Liver (tissue), 9 donors: ENCODE measurements around the gene HRH2. TPM values are rescaled to one million over a fixed set of nuclear protein-coding genes. Genes with fewer than 3 reads are reported as not detected.

ENCODE experiments used
- DNase-seq: peaks from one replicate; pipeline ENCODE4 v3.0.0-alpha.2; 2017; ENCODE audit warnings: low spot score
- H3K27ac ChIP-seq, 2 donors: one replicate each; pipeline ENCODE4 v1.7.0; 2013; ENCODE audit warnings: inconsistent platforms in 2 of 2, low read length in 2 of 2, control low read depth in 1 of 2, low read depth in 1 of 2, mild to moderate bottlenecking in 1 of 2
- H3K27me3 ChIP-seq, 4 donors: one replicate each; pipeline versions ENCODE4 v1.6.1 to v1.7.0; 2013; ENCODE audit warnings: low read length in 3 of 4, inconsistent platforms in 1 of 4, mild to moderate bottlenecking in 1 of 4, moderate library complexity in 1 of 4; ENCODE audit not compliant: control insufficient read depth in 4 of 4, insufficient read depth in 4 of 4
- H3K36me3 ChIP-seq, 4 donors: one replicate each; pipeline versions ENCODE4 v1.6.1 to v1.7.0; 2013; ENCODE audit warnings: low read length in 3 of 4, mild to moderate bottlenecking in 3 of 4, low read depth in 1 of 4, moderate library complexity in 1 of 4; ENCODE audit not compliant: control insufficient read depth in 4 of 4, insufficient read depth in 3 of 4
- H3K4me1 ChIP-seq, 4 donors: one replicate each; pipeline versions ENCODE4 v1.6.1 to v1.7.0; 2013; ENCODE audit warnings: low read length in 3 of 4, mild to moderate bottlenecking in 3 of 4, moderate library complexity in 1 of 4; ENCODE audit not compliant: control insufficient read depth in 4 of 4, insufficient read depth in 4 of 4
- H3K4me3 ChIP-seq, 3 donors: one replicate each; pipeline versions ENCODE4 v1.6.1 to v1.7.0; 2013; ENCODE audit warnings: low read length in 3 of 3, control low read depth in 1 of 3, low read depth in 1 of 3, mild to moderate bottlenecking in 1 of 3
- H3K9ac ChIP-seq, 2 donors: one replicate each; pipeline ENCODE4 v1.7.0; 2013; ENCODE audit warnings: low read length in 2 of 2, mild to moderate bottlenecking in 2 of 2, moderate library complexity in 2 of 2, control low read depth in 1 of 2, low read depth in 1 of 2
- H3K9me3 ChIP-seq, 4 donors: one replicate each; pipeline versions ENCODE4 v1.6.1 to v1.7.0; 2013; ENCODE audit warnings: low read length in 3 of 4; ENCODE audit not compliant: control insufficient read depth in 4 of 4
- FOXA1 ChIP-seq: IDR thresholded peaks from 2 replicates; pipeline ENCODE4 v1.6.1; 2016; ENCODE audit warnings: antibody characterized with exemption
- FOXA2 ChIP-seq: IDR thresholded peaks from 2 replicates; pipeline ENCODE4 v1.6.1; 2016; ENCODE audit warnings: antibody characterized with exemption
- GABPA ChIP-seq, 2 donors: IDR thresholded peaks in 1 of 2; conservative IDR thresholded peaks in 1 of 2; 2 replicates each; pipeline ENCODE4 v1.6.1; 2016; ENCODE audit warnings: antibody characterized with exemption in 2 of 2, mild to moderate bottlenecking in 1 of 2, moderate library complexity in 1 of 2
- HNF4A ChIP-seq, 2 donors: conservative IDR thresholded peaks; 2 replicates each; pipeline ENCODE4 v1.6.1; 2016; ENCODE audit warnings: antibody characterized with exemption in 2 of 2, mild to moderate bottlenecking in 2 of 2
- HNF4G ChIP-seq: IDR thresholded peaks from 2 replicates; pipeline ENCODE4 v1.6.1; 2016; ENCODE audit warnings: antibody characterized with exemption
- JUND ChIP-seq, 2 donors: IDR thresholded peaks; 2 replicates each; pipeline ENCODE4 v1.6.1; 2016; ENCODE audit warnings: antibody characterized with exemption in 2 of 2
- NR2F2 ChIP-seq: IDR thresholded peaks from 2 replicates; pipeline ENCODE4 v1.6.1; 2016; ENCODE audit warnings: antibody characterized with exemption
- RXRA ChIP-seq, 2 donors: IDR thresholded peaks; 2 replicates each; pipeline ENCODE4 v1.6.1; 2017 to 2018; ENCODE audit warnings: antibody characterized with exemption in 2 of 2, mild to moderate bottlenecking in 1 of 2
- SP1 ChIP-seq: IDR thresholded peaks from 2 replicates; pipeline ENCODE4 v1.6.1; 2018; ENCODE audit warnings: antibody characterized with exemption, mild to moderate bottlenecking
- TAF1 ChIP-seq: conservative IDR thresholded peaks from 2 replicates; pipeline ENCODE4 v1.6.1; 2016; ENCODE audit warnings: antibody characterized with exemption, mild to moderate bottlenecking
- YY1 ChIP-seq: IDR thresholded peaks from 2 replicates; pipeline ENCODE4 v1.6.1; 2016; ENCODE audit warnings: antibody characterized with exemption, mild to moderate bottlenecking
- WGBS: extraction: QIAGEN DNeasy Blood & Tissue Kit; methylation state at CpG from one replicate; pipeline ENCODE4 v1.1.7; 2013; 5-methylcytosine and 5-hydroxymethylcytosine counted together
- polyA plus RNA-seq, 2 donors: library from polyadenylated mRNA; stranded (reverse) in 1 of 2; unstranded in 1 of 2; fragments of 200-250 nt in 1 of 2; fragments of >200 nt in 1 of 2; fragmentation: Nextera tagmentation in 1 of 2; extraction: Ambion mirVana in 1 of 2; gene quantifications; one replicate each; pipeline versions ENCODE4 v1.2.1 to v1.2.3, GENCODE V29; 2013 to 2015
- total RNA-seq, 2 donors: library from RNA; depleted of rRNA; stranded (reverse); fragments of >200 nt; gene quantifications; one replicate each; pipeline ENCODE4 v1.2.3, GENCODE V29; 2014
- TF ChIP-seq, protein P1 (sequence below): IDR thresholded peaks from 2 replicates; pipeline ENCODE4 v1.6.1; 2016; ENCODE audit warnings: antibody characterized with exemption
- TF ChIP-seq, protein P2 (sequence below): IDR thresholded peaks from 2 replicates; pipeline ENCODE4 v1.6.1; 2016; ENCODE audit warnings: antibody characterized with exemption, mild to moderate bottlenecking
- TF ChIP-seq, protein P3 (sequence below): IDR thresholded peaks from 2 replicates; pipeline ENCODE4 v1.6.1; 2016; ENCODE audit warnings: antibody characterized with exemption
- TF ChIP-seq, protein P4 (sequence below): IDR thresholded peaks from 2 replicates; pipeline ENCODE4 v1.6.1; 2016; ENCODE audit warnings: antibody characterized with exemption
- TF ChIP-seq, protein P5 (sequence below): fragments of 150-350 bp; IDR thresholded peaks from 2 replicates; pipeline ENCODE4 v1.5.1; 2017; ENCODE audit warnings: improper control_type of control experiment, low read depth, low read length; ENCODE audit not compliant: missing input control
- donor health status: healthy.
- donor health status: healthy.
- donor health status: healthy.
- donor health status: healthy.
- donor health status: healthy.

Gene HRH2
- total and polyA plus RNA-seq, 4 donors = 0.44 to 2.6 (median 1.3) TPM

DNA sequence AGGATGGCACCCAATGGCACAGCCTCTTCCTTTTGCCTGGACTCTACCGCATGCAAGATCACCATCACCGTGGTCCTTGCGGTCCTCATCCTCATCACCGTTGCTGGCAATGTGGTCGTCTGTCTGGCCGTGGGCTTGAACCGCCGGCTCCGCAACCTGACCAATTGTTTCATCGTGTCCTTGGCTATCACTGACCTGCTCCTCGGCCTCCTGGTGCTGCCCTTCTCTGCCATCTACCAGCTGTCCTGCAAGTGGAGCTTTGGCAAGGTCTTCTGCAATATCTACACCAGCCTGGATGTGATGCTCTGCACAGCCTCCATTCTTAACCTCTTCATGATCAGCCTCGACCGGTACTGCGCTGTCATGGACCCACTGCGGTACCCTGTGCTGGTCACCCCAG, 25.4 kb downstream of the HRH2 start:
- 94% methylated on average over 15 of the region's 15 CpGs for WGBS
- DNase-seq = no peak
- Histone ChIP-seq H3K9me3 (no peaks in the 10 kb centered on the region), H3K4me1 (no peaks in the 10 kb centered on the region), H3K9ac (no peak overlapping the region), H3K27ac (no peak overlapping the region), H3K27me3 (peaks cover 0 to 8% (median 5%) of the 10 kb centered on the region in 4 donors), H3K36me3 (no peaks in the 10 kb centered on the region), H3K4me3 (no peak overlapping the region)
- TF ChIP-seq HNF4A (conservative IDR thresholded peaks at IDR 0.05) (no peak), FOXA2 (no peak), RXRA (IDR thresholded peaks at IDR 0.05) (no peak), JUND (IDR thresholded peaks at IDR 0.05) (no peak), YY1 (no peak), FOXA1 (no peak), NR2F2 (no peak), GABPA (IDR thresholded peaks at IDR 0.05 in 1 of 2, conservative IDR thresholded peaks at IDR 0.05 in 1 of 2) (no peak), HNF4G (no peak), TAF1 (no peak)
- TF ChIP-seq, protein P1, sequence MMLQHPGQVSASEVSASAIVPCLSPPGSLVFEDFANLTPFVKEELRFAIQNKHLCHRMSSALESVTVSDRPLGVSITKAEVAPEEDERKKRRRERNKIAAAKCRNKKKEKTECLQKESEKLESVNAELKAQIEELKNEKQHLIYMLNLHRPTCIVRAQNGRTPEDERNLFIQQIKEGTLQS = no peak
- TF ChIP-seq, protein P2, sequence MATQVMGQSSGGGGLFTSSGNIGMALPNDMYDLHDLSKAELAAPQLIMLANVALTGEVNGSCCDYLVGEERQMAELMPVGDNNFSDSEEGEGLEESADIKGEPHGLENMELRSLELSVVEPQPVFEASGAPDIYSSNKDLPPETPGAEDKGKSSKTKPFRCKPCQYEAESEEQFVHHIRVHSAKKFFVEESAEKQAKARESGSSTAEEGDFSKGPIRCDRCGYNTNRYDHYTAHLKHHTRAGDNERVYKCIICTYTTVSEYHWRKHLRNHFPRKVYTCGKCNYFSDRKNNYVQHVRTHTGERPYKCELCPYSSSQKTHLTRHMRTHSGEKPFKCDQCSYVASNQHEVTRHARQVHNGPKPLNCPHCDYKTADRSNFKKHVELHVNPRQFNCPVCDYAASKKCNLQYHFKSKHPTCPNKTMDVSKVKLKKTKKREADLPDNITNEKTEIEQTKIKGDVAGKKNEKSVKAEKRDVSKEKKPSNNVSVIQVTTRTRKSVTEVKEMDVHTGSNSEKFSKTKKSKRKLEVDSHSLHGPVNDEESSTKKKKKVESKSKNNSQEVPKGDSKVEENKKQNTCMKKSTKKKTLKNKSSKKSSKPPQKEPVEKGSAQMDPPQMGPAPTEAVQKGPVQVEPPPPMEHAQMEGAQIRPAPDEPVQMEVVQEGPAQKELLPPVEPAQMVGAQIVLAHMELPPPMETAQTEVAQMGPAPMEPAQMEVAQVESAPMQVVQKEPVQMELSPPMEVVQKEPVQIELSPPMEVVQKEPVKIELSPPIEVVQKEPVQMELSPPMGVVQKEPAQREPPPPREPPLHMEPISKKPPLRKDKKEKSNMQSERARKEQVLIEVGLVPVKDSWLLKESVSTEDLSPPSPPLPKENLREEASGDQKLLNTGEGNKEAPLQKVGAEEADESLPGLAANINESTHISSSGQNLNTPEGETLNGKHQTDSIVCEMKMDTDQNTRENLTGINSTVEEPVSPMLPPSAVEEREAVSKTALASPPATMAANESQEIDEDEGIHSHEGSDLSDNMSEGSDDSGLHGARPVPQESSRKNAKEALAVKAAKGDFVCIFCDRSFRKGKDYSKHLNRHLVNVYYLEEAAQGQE = no peak
- TF ChIP-seq, protein P3, sequence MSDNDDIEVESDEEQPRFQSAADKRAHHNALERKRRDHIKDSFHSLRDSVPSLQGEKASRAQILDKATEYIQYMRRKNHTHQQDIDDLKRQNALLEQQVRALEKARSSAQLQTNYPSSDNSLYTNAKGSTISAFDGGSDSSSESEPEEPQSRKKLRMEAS = no peak
- TF ChIP-seq, protein P4, sequence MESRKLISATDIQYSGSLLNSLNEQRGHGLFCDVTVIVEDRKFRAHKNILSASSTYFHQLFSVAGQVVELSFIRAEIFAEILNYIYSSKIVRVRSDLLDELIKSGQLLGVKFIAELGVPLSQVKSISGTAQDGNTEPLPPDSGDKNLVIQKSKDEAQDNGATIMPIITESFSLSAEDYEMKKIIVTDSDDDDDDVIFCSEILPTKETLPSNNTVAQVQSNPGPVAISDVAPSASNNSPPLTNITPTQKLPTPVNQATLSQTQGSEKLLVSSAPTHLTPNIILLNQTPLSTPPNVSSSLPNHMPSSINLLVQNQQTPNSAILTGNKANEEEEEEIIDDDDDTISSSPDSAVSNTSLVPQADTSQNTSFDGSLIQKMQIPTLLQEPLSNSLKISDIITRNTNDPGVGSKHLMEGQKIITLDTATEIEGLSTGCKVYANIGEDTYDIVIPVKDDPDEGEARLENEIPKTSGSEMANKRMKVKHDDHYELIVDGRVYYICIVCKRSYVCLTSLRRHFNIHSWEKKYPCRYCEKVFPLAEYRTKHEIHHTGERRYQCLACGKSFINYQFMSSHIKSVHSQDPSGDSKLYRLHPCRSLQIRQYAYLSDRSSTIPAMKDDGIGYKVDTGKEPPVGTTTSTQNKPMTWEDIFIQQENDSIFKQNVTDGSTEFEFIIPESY = no peak
- TF ChIP-seq, protein P5, sequence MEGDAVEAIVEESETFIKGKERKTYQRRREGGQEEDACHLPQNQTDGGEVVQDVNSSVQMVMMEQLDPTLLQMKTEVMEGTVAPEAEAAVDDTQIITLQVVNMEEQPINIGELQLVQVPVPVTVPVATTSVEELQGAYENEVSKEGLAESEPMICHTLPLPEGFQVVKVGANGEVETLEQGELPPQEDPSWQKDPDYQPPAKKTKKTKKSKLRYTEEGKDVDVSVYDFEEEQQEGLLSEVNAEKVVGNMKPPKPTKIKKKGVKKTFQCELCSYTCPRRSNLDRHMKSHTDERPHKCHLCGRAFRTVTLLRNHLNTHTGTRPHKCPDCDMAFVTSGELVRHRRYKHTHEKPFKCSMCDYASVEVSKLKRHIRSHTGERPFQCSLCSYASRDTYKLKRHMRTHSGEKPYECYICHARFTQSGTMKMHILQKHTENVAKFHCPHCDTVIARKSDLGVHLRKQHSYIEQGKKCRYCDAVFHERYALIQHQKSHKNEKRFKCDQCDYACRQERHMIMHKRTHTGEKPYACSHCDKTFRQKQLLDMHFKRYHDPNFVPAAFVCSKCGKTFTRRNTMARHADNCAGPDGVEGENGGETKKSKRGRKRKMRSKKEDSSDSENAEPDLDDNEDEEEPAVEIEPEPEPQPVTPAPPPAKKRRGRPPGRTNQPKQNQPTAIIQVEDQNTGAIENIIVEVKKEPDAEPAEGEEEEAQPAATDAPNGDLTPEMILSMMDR = no peak

DNA sequence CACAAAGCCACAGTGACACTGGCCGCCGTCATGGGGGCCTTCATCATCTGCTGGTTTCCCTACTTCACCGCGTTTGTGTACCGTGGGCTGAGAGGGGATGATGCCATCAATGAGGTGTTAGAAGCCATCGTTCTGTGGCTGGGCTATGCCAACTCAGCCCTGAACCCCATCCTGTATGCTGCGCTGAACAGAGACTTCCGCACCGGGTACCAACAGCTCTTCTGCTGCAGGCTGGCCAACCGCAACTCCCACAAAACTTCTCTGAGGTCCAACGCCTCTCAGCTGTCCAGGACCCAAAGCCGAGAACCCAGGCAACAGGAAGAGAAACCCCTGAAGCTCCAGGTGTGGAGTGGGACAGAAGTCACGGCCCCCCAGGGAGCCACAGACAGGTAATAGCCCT, 26.1 kb downstream of the HRH2 start:
- Histone ChIP-seq H3K36me3 (no peaks in the 10 kb centered on the region), H3K4me3 (no peak overlapping the region), H3K27ac (no peak overlapping the region), H3K27me3 (peaks cover 0 to 8% (median 5%) of the 10 kb centered on the region in 4 donors), H3K4me1 (no peaks in the 10 kb centered on the region), H3K9me3 (no peaks in the 10 kb centered on the region), H3K9ac (no peak overlapping the region)
- TF ChIP-seq, protein P1 = no peak
- TF ChIP-seq, protein P3 = no peak
- TF ChIP-seq FOXA2 (no peak), SP1 (no peak), TAF1 (no peak), GABPA (IDR thresholded peaks at IDR 0.05 in 1 of 2, conservative IDR thresholded peaks at IDR 0.05 in 1 of 2) (no peak), FOXA1 (no peak), NR2F2 (no peak)
- 92% methylated on average over 13 of the region's 13 CpGs for WGBS
- no peak for DNase-seq
